PC-3 (cell line): ENCODE data around the gene NINL. TPM values are rescaled to one million over a fixed set of nuclear protein-coding genes. Genes with fewer than 3 reads are reported as not detected.
"Not testable (repeated sequence)": the region's sequence is repeated elsewhere in the genome, so short reads cannot be mapped to it uniquely, and the experiment has no call there.

Experiments
- ATAC-seq: fragments of 200-7000 bp; cut with Tn5 transposase; 2 replicates; pipeline ENCODE4 v1.9.1; 2020; ENCODE audit warnings: mild to moderate bottlenecking, moderate library complexity
- BruUV-seq: library from RNA; stranded (reverse); fragments of 400-500 nt; replicated peaks from 2 replicates; lab custom pipeline; 2021; lab: Mats Ljungman, UMichigan
- CTCF ChIA-PET: fragments of 300-600 bp; sonication (Branson Sonifier 250); formaldehyde crosslinking; loops from one replicate; lab custom pipeline; 2022; ENCODE audit warnings: antibody characterized with exemption; lab: Charles Lee
- POLR2A ChIA-PET: fragments of 300-600 bp; sonication (Branson Sonifier 250); formaldehyde crosslinking; loops from one replicate; lab custom pipeline; 2022; ENCODE audit warnings: antibody characterized with exemption; ENCODE audit not compliant: unreplicated experiment; lab: Charles Lee
- DNase-seq: peaks from one replicate; pipeline ENCODE4 v3.0.0-alpha.2; 2015
- H2AFZ ChIP-seq: fragments of 300-600 bp; sonication (generic); 2 replicates; pipeline ENCODE4 v1.6.0; 2016; ENCODE audit warnings: antibody characterized with exemption, low read length
- H3F3A ChIP-seq: fragments of 300-600 bp; sonication (generic); one replicate; pipeline ENCODE4 v1.6.0; 2017; ENCODE audit warnings: antibody characterized with exemption, low read length, control low read depth, mild to moderate bottlenecking; ENCODE audit not compliant: unreplicated experiment
- H3K27ac ChIP-seq: fragments of 300-600 bp; sonication (generic); 2 replicates; pipeline ENCODE4 v1.5.1; 2016; ENCODE audit warnings: mild to moderate bottlenecking, low read length
- H3K27me3 ChIP-seq: fragments of 300-600 bp; sonication (generic); 2 replicates; pipeline ENCODE4 v1.6.1; 2016; ENCODE audit warnings: low read length, mixed read lengths
- H3K36me3 ChIP-seq: fragments of 300-600 bp; sonication (generic); 2 replicates; pipeline ENCODE4 v1.6.1; 2016; ENCODE audit warnings: low read depth, mixed run types, low read length, mixed read lengths
- H3K4me1 ChIP-seq: fragments of 300-600 bp; sonication (generic); 2 replicates; pipeline ENCODE4 v1.5.1; 2016; ENCODE audit warnings: low read length; ENCODE audit not compliant: insufficient read depth
- H3K4me2 ChIP-seq: fragments of 300-600 bp; sonication (generic); 2 replicates; pipeline ENCODE4 v1.6.0; 2016; ENCODE audit warnings: low read length
- H3K4me3 ChIP-seq: fragments of 300-600 bp; sonication (generic); 2 replicates; pipeline ENCODE4 v1.5.1; 2016; ENCODE audit warnings: mild to moderate bottlenecking, low read length, mixed read lengths
- H3K79me2 ChIP-seq: fragments of 300-600 bp; sonication (generic); 2 replicates; pipeline ENCODE4 v1.6.1; 2017; ENCODE audit warnings: low read length, mixed read lengths
- H3K9ac ChIP-seq: fragments of 300-600 bp; sonication (generic); 2 replicates; pipeline ENCODE4 v1.6.0; 2016; ENCODE audit warnings: mild to moderate bottlenecking, low read length
- H3K9me2 ChIP-seq: fragments of 300-600 bp; sonication (generic); replicated peaks from 2 replicates; pipeline ENCODE4 v1.6.1; 2016; ENCODE audit warnings: mixed run types, low read length, mixed read lengths
- H3K9me3 ChIP-seq: fragments of 300-600 bp; sonication (generic); 2 replicates; pipeline ENCODE4 v1.6.1; 2016; ENCODE audit warnings: low read length, mixed read lengths
- H4K20me1 ChIP-seq: fragments of 300-600 bp; sonication (generic); 2 replicates; pipeline ENCODE4 v1.6.1; 2016; ENCODE audit warnings: low read length, mixed read lengths
- EZH2 ChIP-seq: fragments of 300-600 bp; sonication (generic); IDR thresholded peaks from one replicate; pipeline ENCODE4 v1.6.1; 2017; ENCODE audit warnings: antibody characterized with exemption, mild to moderate bottlenecking, low read length; ENCODE audit not compliant: unreplicated experiment
- EZH2phosphoT487 ChIP-seq: fragments of 300-600 bp; sonication (generic); IDR thresholded peaks from 2 replicates; pipeline ENCODE4 v1.6.1; 2018; ENCODE audit warnings: mild to moderate bottlenecking, antibody characterized with exemption, low read length, borderline replicate concordance
- intact Hi-C: fragments of 100-400 bp; cut with micrococcal nuclease; formaldehyde crosslinking; loops from 2 replicates; pipeline ENCODE4 v1.9.0; 2023
- total RNA-seq: library from RNA; depleted of rRNA; stranded (reverse); fragments of >200 nt; gene quantifications from 2 replicates; pipeline ENCODE4 v1.2.3, GENCODE V29; 2014
- TF ChIP-seq, protein P1 (sequence below): fragments of 300-600 bp; sonication (generic); conservative IDR thresholded peaks from 2 replicates; pipeline ENCODE4 v1.5.1; 2017; ENCODE audit warnings: antibody characterized with exemption, low read depth, mild to moderate bottlenecking, low read length

Gene NINL
- total RNA-seq, 1 experiment from 2014 or later, result 6.5 TPM

DNA sequence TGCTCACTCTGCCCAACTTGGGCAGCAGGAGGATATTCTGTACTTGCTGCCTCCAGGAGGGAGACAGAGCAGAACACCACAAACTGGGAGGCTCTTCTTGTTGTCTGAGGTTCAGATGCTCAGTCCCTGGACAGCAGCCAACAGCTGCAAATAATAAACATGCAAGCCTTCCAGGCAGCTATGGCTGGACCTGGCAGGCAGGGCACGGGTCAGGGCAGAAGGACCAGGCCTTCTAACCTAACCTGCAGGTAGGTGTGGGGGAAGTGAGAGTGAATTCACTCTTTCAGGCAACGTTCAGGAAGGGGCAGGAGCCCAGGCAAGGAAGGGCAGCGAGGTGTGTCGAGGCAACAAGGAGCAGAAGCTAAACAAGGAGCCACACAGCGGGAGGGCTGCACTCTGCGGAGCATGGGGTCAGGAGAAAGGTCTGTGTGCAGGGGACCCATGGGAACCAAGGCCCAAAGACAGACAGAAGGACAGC, 31.5 kb downstream of the NINL start:
- Histone ChIP-seq H3K27ac (no peak overlapping the region), H3K27me3 (no peaks in the 10 kb centered on the region), H3K4me3 (no peak overlapping the region), H2AFZ (no peak overlapping the region), H3K9me3 (no peaks in the 10 kb centered on the region), H3K36me3 (no peaks in the 10 kb centered on the region), H3K9ac (no peak overlapping the region), H3K4me1 (peaks cover 10% of the 10 kb centered on the region), H3K79me2 (no peaks in the 10 kb centered on the region), H3K4me2 (no peak overlapping the region), H3K9me2 (no peaks in the 10 kb centered on the region), H3F3A (no peaks in the 10 kb centered on the region), H4K20me1 (no peaks in the 10 kb centered on the region)
- ATAC-seq (peak; percentile 45; the same call in 1 of the 2 replicates), DNase-seq (no peak)
- BruUV-seq, result no TSS peak
- CTCF ChIA-PET, result no interaction called here
- TF ChIP-seq EZH2phosphoT487, result no peak
- TF ChIP-seq EZH2, result no peak
- TF ChIP-seq, protein P1, sequence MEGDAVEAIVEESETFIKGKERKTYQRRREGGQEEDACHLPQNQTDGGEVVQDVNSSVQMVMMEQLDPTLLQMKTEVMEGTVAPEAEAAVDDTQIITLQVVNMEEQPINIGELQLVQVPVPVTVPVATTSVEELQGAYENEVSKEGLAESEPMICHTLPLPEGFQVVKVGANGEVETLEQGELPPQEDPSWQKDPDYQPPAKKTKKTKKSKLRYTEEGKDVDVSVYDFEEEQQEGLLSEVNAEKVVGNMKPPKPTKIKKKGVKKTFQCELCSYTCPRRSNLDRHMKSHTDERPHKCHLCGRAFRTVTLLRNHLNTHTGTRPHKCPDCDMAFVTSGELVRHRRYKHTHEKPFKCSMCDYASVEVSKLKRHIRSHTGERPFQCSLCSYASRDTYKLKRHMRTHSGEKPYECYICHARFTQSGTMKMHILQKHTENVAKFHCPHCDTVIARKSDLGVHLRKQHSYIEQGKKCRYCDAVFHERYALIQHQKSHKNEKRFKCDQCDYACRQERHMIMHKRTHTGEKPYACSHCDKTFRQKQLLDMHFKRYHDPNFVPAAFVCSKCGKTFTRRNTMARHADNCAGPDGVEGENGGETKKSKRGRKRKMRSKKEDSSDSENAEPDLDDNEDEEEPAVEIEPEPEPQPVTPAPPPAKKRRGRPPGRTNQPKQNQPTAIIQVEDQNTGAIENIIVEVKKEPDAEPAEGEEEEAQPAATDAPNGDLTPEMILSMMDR, result no peak
- POLR2A ChIA-PET, result no interaction called here
- intact Hi-C loops, result no loop called here

- no peak for TF ChIP-seq EZH2phosphoT487
- TF ChIP-seq, protein P1, result no peak
- TF ChIP-seq EZH2, result no peak
- intact Hi-C loops, result no loop called here
- Histone ChIP-seq H3K36me3 (no peaks in the 10 kb centered on the region), H3K79me2 (no peaks in the 10 kb centered on the region), H4K20me1 (no peaks in the 10 kb centered on the region), H3K9ac (no peak overlapping the region), H3K9me3 (no peaks in the 10 kb centered on the region), H3K4me3 (no peak overlapping the region), H2AFZ (no peak overlapping the region), H3K27me3 (no peaks in the 10 kb centered on the region), H3K4me2 (no peak overlapping the region), H3F3A (no peaks in the 10 kb centered on the region), H3K4me1 (peaks cover 10% of the 10 kb centered on the region), H3K27ac (no peak overlapping the region), H3K9me2 (no peaks in the 10 kb centered on the region)
- ATAC-seq (no peak), DNase-seq (no peak)
- no TSS peak for BruUV-seq
- CTCF ChIA-PET, result no interaction called here
- POLR2A ChIA-PET, result no interaction called here
Observed at GRCh38 chr20:25552977-25553376, 32.4 kb downstream of the NINL start.

- no peak overlapping the region for H2AFZ ChIP-seq
- no TSS peak for BruUV-seq
- ATAC-seq, result no peak
- ChIA-PET POLR2A (no interaction called here), CTCF (no interaction called here)
- no peaks in the 10 kb centered on the region for H4K20me1 ChIP-seq
- H3K9me2 ChIP-seq, result no peaks in the 10 kb centered on the region
- H3K27me3 ChIP-seq, result no peaks in the 10 kb centered on the region
- H3K4me3 ChIP-seq, result no peak overlapping the region
- H3K79me2 ChIP-seq, result no peaks in the 10 kb centered on the region
- intact Hi-C loops, result no loop called here
- H3K9ac ChIP-seq, result no peak overlapping the region
- H3K9me3 ChIP-seq, result no peaks in the 10 kb centered on the region
- H3K4me2 ChIP-seq, result no peak overlapping the region
- no peak overlapping the region for H3K27ac ChIP-seq
- H3K4me1 ChIP-seq, result peaks cover 10% of the 10 kb centered on the region
- TF ChIP-seq EZH2 (no peak), EZH2phosphoT487 (no peak)
- TF ChIP-seq, protein P1, result no peak
- H3F3A ChIP-seq, result no peaks in the 10 kb centered on the region
- no peaks in the 10 kb centered on the region for H3K36me3 ChIP-seq
- DNase-seq, result no peak
Observed at GRCh38 chr20:25551413-25552215, 33.7 kb downstream of the NINL start.

DNA sequence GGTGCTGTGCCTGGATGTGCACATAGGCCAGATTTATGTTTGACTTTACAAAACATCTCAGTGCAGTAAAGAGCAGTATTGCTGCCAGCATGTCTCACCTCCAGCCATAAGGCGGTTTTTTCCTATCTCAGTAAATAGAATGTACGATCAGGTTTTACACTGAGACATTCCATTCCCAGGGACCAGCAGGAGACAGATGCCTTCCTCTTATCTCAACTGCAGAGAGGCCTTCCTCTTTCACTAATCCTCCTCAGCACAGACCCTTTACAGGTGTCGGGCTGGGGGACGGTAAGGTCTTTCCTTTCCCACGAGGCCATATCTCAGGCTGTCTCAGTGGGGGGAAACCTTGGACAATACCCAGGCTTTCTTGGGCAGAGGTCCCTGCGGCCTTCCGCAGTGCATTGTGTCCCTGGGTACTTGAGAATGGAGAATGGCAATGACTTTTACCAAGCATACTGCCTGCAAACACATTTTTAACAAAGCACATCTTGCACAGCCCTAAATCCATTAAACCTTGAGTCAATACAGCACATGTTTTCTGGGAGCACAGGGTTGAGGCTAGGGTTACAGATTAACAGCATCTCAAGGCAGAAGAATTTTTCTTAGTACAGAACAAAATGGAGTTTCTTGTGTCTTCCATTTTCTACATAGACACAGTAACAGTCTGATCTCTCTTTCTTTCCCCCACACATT, 34.5 kb downstream of the NINL start:
- DNase-seq, H4K20me1 ChIP-seq, H3K4me1 ChIP-seq, H3K27ac ChIP-seq, H3K4me3 ChIP-seq, H3K36me3 ChIP-seq, POLR2A ChIA-PET, ATAC-seq, H2AFZ ChIP-seq, H3K9me2 ChIP-seq, H3F3A ChIP-seq, H3K79me2 ChIP-seq, H3K9ac ChIP-seq, CTCF ChIA-PET, BruUV-seq, H3K27me3 ChIP-seq, intact Hi-C loops, H3K4me2 ChIP-seq, H3K9me3 ChIP-seq: not testable (repeated sequence)
